Vagina (tissue), 2 donors: Measurements from ENCODE around the gene SPTLC3.

Experiments used
- POLR2AphosphoS5 ChIP-seq, 2 donors: sonication (generic); formaldehyde crosslinking; IDR thresholded peaks; one replicate each; pipeline ENCODE4 v1.9.0; 2017; ENCODE audit warnings: antibody characterized with exemption in 2 of 2, mild to moderate bottlenecking in 2 of 2, low read depth in 1 of 2; ENCODE audit not compliant: insufficient read depth in 1 of 2
- TF ChIP-seq, protein P1 (sequence below), 3 experiments: fragments of 450-650 bp in 2 of 3; fragments of 200-600 bp in 1 of 3; sonication (generic) in 1 of 3; IDR thresholded peaks; one replicate each; pipeline ENCODE4 v1.5.1; 2017 to 2019; ENCODE audit warnings: antibody characterized with exemption in 3 of 3, mild to moderate bottlenecking in 2 of 3, moderate library complexity in 2 of 3

DNA sequence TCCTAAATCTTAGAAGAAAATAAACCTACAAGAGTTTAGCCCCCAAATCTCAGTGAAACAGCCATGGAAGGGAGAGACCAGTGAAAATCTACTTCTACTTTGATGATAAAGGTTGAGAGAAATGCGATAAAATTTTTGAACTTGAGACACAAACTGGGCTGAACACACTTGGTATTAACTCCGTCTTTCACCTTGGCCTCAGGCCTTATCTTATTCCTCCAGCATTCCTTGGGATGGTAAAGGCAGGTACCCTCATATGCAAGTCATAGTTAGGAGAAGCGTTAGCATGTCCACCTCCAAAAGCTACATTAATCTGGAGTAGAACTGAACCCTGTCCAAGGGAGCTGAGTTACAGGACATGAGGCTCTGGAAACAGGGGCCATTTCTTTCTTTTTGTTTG is 1.2 kb upstream of the SPTLC3 start:
- TF ChIP-seq, protein P1, sequence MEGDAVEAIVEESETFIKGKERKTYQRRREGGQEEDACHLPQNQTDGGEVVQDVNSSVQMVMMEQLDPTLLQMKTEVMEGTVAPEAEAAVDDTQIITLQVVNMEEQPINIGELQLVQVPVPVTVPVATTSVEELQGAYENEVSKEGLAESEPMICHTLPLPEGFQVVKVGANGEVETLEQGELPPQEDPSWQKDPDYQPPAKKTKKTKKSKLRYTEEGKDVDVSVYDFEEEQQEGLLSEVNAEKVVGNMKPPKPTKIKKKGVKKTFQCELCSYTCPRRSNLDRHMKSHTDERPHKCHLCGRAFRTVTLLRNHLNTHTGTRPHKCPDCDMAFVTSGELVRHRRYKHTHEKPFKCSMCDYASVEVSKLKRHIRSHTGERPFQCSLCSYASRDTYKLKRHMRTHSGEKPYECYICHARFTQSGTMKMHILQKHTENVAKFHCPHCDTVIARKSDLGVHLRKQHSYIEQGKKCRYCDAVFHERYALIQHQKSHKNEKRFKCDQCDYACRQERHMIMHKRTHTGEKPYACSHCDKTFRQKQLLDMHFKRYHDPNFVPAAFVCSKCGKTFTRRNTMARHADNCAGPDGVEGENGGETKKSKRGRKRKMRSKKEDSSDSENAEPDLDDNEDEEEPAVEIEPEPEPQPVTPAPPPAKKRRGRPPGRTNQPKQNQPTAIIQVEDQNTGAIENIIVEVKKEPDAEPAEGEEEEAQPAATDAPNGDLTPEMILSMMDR (IDR thresholded peaks at IDR 0.05), result no peak
- TF ChIP-seq POLR2AphosphoS5 (IDR thresholded peaks at IDR 0.05; ENCODE audit: insufficient read depth in 1 of 2, low read depth in 1 of 2), result no peak
